GM19099 (cell line): ENCODE results near the gene TDRD12.

ENCODE experiments used
- POLR2A ChIP-seq: IDR thresholded peaks from 3 replicates; pipeline ENCODE4 v1.6.1; 2011; ENCODE audit warnings: low read depth; ENCODE audit not compliant: insufficient read length; ENCODE audit errors: extremely low read depth

TDRD12 gene

GRCh38 chr19:32688311-32688710, 31.3 kb upstream of the TDRD12 start:
- TF ChIP-seq POLR2A, result no peak

DNA sequence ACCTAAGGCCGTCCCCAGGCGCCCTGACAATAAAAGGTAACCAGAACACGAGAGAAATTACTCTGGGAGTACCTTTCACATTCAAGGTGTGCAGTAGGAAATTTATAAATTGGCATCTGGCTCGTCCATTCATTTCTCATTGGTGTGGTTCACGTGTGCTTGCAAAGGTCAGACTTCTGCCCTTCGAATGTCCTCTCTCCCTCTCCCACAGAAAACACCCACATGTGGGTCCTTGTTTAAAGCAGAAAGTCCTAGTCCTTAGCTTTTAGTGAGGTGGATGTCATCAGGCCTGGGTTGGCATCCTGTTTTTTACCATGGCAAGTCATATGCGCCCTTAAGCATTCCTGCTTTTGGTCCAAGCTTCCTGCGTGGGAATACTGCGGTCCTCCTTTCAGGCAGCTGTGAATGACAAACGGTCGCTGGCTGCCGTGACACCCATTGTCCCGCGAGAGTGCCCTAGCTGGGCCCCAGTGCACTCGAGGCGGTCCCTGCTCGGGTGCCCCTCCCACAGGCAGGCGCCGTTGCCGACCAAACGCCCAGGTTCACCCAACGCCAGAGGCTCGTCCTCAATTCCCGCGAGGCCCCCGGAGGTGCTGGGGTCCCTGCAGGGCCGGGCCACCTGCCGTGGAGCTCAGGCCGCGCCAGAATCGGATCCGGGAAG, 28.1 kb upstream of the TDRD12 start, which contains the start of gene NUDT19:
TSS of gene NUDT19 (plus strand) at position 531 of the 661 bp plus-strand sequence. CDS start 140 bp downstream, outside the sequence.
- peak; percentile 76 for TF ChIP-seq POLR2A

DNA sequence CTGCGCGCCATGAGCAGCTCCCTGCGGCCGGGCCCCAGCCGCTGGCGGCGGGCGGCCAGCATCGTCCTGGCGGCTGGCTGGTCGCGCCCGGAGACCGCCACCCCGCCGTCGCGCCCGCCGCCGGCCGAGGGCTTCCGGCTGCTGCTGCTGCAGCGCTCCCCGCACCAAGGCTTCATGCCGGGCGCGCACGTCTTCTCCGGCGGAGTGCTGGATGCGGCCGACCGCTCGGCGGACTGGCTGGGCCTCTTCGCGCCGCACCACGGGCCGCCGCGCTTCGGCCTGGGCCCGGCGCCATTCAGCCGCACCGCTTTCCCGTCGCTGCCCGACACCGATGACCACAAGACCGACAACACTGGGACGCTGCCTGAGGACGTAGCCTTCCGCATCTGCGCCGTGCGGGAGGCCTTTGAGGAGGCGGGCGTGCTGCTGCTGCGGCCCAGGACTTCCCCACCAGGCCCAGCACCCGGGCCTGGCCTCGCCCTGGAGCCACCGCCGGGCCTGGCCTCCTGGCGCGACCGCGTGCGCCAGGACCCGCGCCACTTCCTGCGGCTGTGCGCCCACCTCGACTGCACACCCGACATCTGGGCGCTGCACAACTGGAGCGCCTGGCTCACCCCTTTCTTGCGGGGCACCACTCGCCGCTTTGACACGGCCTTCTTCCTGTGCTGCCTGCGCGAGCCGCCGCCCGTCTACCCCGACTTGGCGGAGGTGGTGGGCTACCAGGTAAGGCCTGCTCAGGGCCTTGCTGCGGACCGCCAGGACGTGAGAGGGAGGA, 27.4 kb upstream of the TDRD12 start:
- peak; percentile 27 for TF ChIP-seq POLR2A

GRCh38 chr19:32692727-32693061, 26.9 kb upstream of the TDRD12 start:
- TF ChIP-seq POLR2A, result no peak

- TF ChIP-seq POLR2A, result no peak
Measured at GRCh38 chr19:32702010-32702409, 17.6 kb upstream of the TDRD12 start.

DNA sequence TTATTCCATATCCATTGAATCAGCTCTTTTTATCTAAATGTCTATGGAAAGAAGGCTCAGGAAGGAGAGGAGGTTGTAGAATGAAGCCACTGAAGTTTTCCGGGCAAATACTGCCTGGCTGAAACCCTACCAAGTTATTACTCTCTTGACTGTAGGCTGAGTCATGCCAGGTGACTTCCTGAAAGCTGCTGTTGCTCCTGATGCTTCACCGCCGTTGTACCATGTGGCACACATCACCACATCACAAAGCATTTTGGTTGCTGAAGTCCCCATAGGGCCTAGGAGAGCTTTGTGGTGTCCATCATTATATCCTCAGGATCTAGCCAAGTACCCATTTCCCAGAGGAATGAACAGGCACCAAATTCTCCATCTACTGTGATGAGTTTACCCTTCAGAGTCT, 11.1 kb upstream of the TDRD12 start:
- TF ChIP-seq POLR2A, result no peak

GRCh38 chr19:32709032-32709431, 10.5 kb upstream of the TDRD12 start:
- TF ChIP-seq POLR2A, result no peak

DNA sequence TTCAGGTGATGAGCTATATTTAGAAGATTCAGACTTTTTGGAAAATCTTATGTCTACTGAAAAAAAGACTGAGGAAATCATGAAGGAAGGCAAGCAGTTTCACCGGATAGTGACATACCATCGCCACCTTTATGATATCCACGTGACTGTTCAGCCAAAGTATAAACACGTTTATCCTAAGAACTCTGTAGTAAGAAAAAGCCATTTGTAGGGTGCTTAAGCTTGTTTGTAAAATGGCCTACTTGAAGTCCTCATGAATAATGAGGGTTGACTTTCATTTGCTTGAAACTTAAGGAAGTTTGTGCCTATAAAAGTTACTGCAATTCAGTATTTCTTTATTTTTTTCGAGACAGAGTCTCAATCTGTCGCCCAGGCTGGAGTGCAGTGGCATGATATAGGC, 7.8 kb upstream of the TDRD12 start:
- no peak for TF ChIP-seq POLR2A

DNA sequence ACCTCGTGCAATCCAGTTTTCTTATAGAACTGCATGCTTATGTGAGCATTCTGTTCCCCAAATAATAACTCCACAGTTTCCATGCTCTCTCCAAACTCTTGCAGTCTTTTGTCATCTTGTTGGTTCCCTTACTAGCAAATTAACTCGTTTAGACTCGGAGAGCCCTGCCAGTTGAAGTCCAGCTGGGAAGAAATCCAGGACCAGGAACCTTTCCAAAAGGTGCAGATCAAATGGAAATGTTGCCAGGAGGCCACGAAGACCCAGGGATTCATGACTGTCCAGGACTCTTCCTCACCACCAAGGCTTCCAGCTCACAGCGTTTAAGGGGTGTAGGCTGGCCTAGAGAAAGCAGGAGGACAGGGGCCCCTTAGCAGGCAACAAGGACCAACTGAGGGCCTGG, 2.1 kb upstream of the TDRD12 start:
- no peak for TF ChIP-seq POLR2A

DNA sequence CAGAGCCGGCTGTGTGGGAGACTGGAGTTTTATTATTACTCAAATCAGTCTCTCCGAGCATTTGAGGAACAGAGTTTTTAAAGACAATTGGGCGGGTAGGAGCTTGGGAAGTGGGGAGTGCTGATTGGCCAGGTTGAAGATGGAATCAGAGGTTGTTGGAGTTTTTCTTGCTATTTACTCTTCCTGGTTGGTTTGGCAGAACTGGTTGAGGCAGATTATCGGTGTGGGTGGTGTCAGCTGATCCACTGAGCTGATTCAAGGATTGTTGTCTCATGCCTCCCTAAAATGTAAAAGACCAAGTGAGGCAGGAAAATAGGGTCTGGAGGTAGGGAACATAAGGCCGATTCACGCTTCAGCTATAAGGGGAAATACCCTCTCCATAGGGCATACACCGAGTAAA, 1.3 kb upstream of the TDRD12 start:
- no peak for TF ChIP-seq POLR2A

GRCh38 chr19:32720216-32720935, 809 bp downstream of the TDRD12 start:
- TF ChIP-seq POLR2A, result no peak

DNA sequence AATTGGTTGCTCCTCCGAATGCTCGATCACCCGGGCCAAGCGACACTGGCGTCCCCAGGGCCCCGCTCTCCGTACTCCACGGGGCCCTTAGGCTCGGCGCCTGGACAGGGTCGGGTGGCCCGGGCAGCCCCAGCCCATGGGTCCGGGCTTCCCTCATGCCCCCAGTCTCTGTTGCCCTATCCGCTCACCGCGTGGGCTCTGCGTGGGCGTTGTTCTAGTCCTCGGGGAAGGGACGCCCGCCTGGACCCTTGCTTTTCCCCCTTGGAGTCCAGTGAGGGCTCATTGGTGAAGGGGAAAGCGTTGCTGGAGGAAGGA, 1.3 kb downstream of the TDRD12 start:
- no peak for TF ChIP-seq POLR2A

DNA sequence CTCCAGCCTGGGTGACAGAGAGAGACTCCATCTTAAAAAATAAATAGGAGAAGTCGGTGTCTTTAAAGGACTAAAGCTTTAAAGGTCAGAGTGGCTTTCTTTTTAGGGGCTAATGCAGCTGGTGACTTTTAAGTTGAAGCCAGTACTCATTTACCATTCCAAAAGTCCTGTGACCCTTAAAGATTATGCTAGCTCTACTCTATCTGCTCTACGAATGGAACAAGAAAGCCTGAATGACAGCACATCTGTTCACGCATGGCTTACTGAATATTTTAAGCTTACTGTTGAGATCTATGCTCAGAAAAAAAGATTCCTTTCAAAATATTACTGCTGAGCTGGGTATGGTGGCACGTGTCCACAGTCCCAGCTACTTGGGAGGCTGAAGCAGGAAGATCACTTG, 16.4 kb downstream of the TDRD12 start:
- no peak for TF ChIP-seq POLR2A

- TF ChIP-seq POLR2A, result no peak
Measured at GRCh38 chr19:32743021-32743420, 23.5 kb downstream of the TDRD12 start.

DNA sequence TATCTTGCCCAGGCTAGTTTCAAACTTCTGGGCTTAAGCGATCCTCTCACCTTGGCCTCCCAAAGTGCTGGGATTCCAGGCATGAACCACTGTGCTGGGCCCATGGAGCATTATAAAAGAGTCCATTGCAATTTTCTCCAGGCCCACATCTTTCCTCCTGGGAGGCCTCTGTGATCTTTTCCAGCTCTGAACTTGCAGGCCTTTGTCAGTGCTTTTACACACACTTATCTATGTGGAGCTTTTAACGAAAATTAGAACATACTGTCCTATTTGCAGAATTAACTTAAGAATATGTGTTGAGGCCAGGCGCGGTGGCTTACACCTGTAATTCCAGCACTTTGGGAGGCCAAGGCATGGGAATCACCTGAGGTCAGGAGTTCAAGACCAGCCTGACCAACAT, 23.9 kb downstream of the TDRD12 start:
- TF ChIP-seq POLR2A, result no peak

GRCh38 chr19:32744555-32745325, 25.2 kb downstream of the TDRD12 start:
- no peak for TF ChIP-seq POLR2A

GRCh38 chr19:32748497-32748896, 28.9 kb downstream of the TDRD12 start:
- TF ChIP-seq POLR2A, result no peak
